Activated naive CD8-positive, alpha-beta T cell treated with anti-CD3 and anti-CD28 coated beads, Interleukin-2, amount 50 U/mL, for 24 hours (primary cell): ENCODE measurements around the gene RPL13A.

Experiments
- ATAC-seq: fragments of 150-1000 bp; cut with Tn5 transposase; one replicate; pipeline ENCODE4 v1.10.0; 2021
- DNase-seq: peaks from one replicate; pipeline ENCODE4 v3.0.0; 2021
- H3K27ac Mint-ChIP-seq: one replicate; pipeline ENCODE4 v1.8.0; 2021; ENCODE audit warnings: mild to moderate bottlenecking, mixed read lengths
- H3K27me3 Mint-ChIP-seq: one replicate; pipeline ENCODE4 v1.8.0; 2021; ENCODE audit warnings: mixed read lengths
- H3K36me3 Mint-ChIP-seq: one replicate; pipeline ENCODE4 v1.8.0; 2021; ENCODE audit warnings: low read depth, mixed read lengths
- H3K4me1 Mint-ChIP-seq: one replicate; pipeline ENCODE4 v1.8.0; 2021; ENCODE audit warnings: mixed read lengths
- H3K4me3 Mint-ChIP-seq: one replicate; pipeline ENCODE4 v1.8.0; 2021; ENCODE audit warnings: mild to moderate bottlenecking, moderate library complexity, mixed read lengths
- H3K9me3 Mint-ChIP-seq: one replicate; pipeline ENCODE4 v1.8.0; 2021; ENCODE audit warnings: mixed read lengths

The RPL13A gene

DNA sequence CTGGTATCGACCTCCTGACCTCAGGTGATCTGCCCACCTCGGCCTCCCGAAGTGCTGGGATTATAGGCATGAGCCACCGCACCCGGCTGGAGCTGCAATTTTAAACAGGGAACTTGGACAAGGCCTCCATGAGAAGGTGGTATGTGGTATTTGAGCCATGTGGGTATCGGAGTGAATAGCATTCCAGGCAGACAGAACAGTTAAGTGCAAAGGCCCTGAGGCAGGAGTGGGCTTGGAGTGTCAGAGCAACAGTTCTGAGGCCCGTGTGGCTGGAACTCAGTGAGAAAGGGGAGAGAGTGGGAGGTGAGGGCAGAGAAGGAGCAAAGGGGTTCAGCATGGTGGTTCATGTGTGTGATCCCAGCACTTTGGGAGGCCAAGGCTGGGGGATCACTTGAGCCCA is 43.3 kb downstream of the RPL13A start:
- Mint-ChIP-seq H3K36me3 (no peaks in the 10 kb centered on the region), H3K9me3 (no peaks in the 10 kb centered on the region), H3K4me1 (peaks cover 35% of the 10 kb centered on the region), H3K27me3 (peaks cover 5% of the 10 kb centered on the region), H3K4me3 (no peak overlapping the region), H3K27ac (no peak overlapping the region)
- DNase-seq, result no peak
- ATAC-seq, result no peak

DNA sequence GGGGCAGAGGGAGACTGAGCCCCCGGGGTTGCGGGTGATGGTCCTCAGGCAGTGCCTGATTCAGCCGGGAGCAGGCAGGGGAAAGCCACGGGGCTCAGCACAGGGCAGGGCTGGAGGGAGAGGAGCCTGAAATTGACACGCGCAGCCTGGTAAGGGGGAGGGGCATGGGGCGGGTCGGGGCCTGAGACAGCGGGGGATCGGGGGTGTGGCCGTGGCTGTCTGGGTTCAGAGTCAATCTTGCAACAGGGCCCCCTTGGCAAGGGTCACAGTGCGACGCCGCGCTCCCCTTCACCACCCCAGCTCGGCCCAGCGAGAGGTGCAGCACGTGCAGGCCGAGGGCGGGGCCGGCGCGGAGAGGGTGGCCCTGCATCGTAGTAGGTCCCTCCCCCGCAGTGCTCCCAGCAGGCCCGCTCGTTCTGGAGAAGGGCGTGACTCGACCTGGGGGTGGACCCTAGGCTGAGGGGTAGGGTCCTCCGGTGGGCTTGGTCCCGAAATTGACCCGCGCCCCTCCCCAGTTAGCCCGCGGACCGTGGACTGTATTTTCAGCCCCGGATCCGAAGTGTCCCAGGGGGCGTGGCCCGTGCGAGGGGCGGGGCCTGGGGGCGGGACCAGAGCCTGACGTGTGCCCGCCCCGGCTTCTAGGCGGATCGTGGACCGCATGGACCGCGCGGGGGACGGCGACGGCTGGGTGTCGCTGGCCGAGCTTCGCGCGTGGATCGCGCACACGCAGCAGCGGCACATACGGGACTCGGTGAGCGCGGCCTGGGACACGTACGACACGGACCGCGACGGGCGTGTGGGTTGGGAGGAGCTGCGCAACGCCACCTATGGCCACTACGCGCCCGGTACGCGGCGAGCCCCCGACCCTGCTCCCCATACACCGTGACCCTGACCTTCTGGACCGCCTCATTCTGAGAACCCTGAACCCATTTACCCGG is 46.4 kb downstream of the RPL13A start:
- peak; percentile 77 for ATAC-seq
- Mint-ChIP-seq H3K4me1 (peaks cover 23% of the 10 kb centered on the region), H3K27me3 (peaks cover 5% of the 10 kb centered on the region), H3K4me3 (peak overlapping the region; percentile 73), H3K36me3 (no peaks in the 10 kb centered on the region), H3K27ac (peak overlapping the region; percentile 75), H3K9me3 (no peaks in the 10 kb centered on the region)
- peak; percentile 84 for DNase-seq

DNA sequence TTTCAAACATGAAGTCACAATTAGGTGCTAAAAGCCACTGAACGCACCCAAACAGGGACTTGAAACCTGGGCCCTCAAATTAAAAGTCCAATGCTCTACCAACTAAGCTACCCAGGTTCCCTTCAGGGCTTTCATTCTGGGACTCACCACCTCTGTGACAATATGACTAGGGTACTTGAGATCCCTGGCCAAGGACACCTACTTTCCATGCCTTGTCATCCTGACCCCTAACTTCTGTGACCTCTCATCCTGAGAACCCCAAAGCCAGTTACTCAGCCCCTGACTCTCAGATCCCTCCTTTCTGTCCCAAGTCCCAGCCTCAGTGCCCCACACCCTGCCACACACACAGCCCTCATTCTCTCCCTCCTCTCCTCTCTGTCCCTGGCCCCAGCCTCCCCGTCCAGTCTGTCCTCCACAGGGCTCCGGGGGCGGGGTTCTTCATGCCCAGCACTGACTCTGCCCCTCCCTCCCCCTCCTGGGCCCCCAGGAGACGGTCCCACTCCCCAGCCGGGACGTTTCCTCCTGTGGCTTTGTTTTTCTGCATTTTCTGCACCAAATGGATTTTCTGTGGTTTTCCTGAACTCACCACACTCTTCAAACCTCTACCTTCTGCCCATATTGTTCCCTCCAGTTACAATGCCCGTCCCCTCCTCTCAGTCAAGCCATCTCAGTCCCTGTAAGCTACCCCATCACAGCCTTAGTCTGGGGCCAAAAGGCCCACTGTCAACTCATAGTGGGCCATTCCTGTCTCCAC is 47.4 kb downstream of the RPL13A start:
- H3K27me3 Mint-ChIP-seq, result peaks cover 2% of the 10 kb centered on the region
- no peaks in the 10 kb centered on the region for H3K9me3 Mint-ChIP-seq
- H3K27ac Mint-ChIP-seq, result peak overlapping the region; percentile 75
- peak overlapping the region; percentile 73 for H3K4me3 Mint-ChIP-seq
- H3K36me3 Mint-ChIP-seq, result no peaks in the 10 kb centered on the region
- no peak for DNase-seq
- peak; percentile 10 for ATAC-seq
- H3K4me1 Mint-ChIP-seq, result peaks cover 23% of the 10 kb centered on the region

DNA sequence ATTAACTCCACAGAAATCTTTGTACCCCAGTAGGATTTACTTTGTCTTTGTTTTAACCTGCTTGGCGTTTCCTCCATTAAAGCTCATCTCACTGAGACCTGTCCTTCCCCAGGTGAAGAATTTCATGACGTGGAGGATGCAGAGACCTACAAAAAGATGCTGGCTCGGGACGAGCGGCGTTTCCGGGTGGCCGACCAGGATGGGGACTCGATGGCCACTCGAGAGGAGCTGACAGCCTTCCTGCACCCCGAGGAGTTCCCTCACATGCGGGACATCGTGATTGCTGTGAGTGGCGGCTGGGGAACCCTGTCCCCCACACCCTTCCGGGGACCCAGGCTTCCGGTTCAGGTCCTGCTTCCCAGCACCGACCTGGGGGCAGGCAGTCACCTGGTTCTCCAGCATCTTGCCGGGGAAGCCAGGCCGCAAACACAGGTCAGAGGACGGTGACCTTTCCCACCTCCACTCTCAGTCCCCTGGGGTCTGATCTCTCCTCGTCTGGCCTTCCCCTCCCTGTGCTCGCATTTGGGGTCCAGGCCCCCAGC is 49.6 kb downstream of the RPL13A start:
- H3K27me3 Mint-ChIP-seq, result peaks cover 2% of the 10 kb centered on the region
- DNase-seq (no peak), ATAC-seq (no peak)
- peaks cover 23% of the 10 kb centered on the region for H3K4me1 Mint-ChIP-seq
- H3K27ac Mint-ChIP-seq, result no peak overlapping the region
- no peaks in the 10 kb centered on the region for H3K9me3 Mint-ChIP-seq
- peaks cover 2% of the 10 kb centered on the region for H3K36me3 Mint-ChIP-seq
- no peak overlapping the region for H3K4me3 Mint-ChIP-seq

DNA sequence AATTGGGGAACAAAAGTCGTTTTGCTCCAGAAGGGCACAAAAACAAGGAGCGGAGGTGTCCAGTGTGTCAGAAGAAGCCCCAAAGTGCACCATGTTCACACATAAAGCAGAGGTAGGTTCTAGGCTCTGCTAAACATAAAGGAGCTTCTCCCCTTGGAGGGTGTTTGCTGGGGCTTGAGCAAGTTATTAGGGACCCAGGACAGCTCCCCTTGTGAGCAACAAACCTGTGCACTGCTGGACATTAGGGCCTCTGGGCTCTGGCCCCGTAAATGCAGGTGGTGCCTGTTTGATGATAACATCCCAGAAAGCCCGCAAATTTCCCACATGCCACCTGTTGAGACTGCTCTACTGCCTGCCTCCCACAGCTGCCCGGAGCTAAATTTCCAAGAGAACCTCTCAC is 51.2 kb downstream of the RPL13A start:
- ATAC-seq, result no peak
- Mint-ChIP-seq H3K9me3 (no peaks in the 10 kb centered on the region), H3K36me3 (peaks cover 2% of the 10 kb centered on the region), H3K4me3 (no peak overlapping the region), H3K4me1 (peaks cover 15% of the 10 kb centered on the region), H3K27me3 (peaks cover 2% of the 10 kb centered on the region), H3K27ac (no peak overlapping the region)
- DNase-seq, result no peak

DNA sequence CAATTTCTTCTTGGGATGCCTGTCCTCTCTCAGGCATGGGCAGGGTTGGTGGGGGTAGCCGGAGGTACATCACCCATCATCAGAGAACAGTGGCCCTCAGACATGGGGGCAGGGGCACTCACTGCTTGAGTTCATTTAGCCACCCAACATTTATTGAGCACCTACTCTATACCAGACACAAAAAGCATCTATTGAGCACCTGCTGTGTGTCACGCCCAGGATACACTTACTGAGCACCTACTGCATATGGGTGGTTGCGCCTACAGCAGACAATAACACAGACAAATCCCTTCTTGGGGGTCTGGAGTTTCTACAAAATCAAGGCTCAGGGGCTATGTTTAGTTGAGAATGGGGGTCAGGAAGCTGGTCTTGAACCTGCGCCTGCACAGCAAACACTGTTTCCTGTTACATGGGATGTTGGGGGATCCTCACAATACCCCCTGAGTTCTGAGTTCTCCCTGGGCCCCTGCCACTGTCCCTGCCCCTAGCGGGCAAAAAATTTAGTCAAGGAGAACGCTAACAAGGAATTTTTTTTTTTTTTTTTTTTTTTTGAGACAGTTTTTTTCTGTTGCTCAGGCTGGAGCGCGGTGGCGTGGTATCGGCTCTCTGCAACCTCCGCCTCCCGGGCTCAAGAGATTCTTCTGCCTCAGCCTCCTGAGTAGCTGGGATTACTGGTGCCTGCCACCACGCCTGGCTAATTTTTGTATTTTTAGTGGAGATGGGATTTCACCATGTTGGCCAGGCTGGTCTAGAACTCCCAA is 52.0 kb downstream of the RPL13A start:
- H3K27ac Mint-ChIP-seq, result no peak overlapping the region
- DNase-seq (no peak), ATAC-seq (no peak)
- peaks cover 2% of the 10 kb centered on the region for H3K36me3 Mint-ChIP-seq
- H3K9me3 Mint-ChIP-seq, result no peaks in the 10 kb centered on the region
- peaks cover 2% of the 10 kb centered on the region for H3K27me3 Mint-ChIP-seq
- H3K4me3 Mint-ChIP-seq, result no peak overlapping the region
- H3K4me1 Mint-ChIP-seq, result peaks cover 11% of the 10 kb centered on the region
